Neural cell (in vitro differentiated cells): ENCODE measurements around the gene PHIP. TPM values are rescaled to one million over a fixed set of nuclear protein-coding genes. Genes with fewer than 3 reads are reported as not detected.

ENCODE experiments used
- H2AFZ ChIP-seq: fragments of 200-600, 300-800 bp; sonication (generic), shearing (Covaris generic); 2 replicates; pipeline ENCODE4 v1.6.0; 2014; ENCODE audit warnings: low read depth, mild to moderate bottlenecking, antibody characterized with exemption, low read length, moderate library complexity
- H3F3A ChIP-seq: fragments of 200-600 bp; shearing (Covaris generic); 2 replicates; pipeline ENCODE4 v1.6.1; 2016; ENCODE audit warnings: mild to moderate bottlenecking, moderate library complexity, mixed read lengths, antibody characterized with exemption, low read length; ENCODE audit not compliant: insufficient read depth, poor library complexity, severe bottlenecking
- H3K27ac ChIP-seq: fragments of 200-600, 300-800 bp; sonication (generic), shearing (Covaris generic); 2 replicates; pipeline ENCODE4 v1.5.1; 2014; ENCODE audit warnings: mild to moderate bottlenecking, low read length, moderate library complexity
- H3K27me3 ChIP-seq: fragments of 300-800, 200-600 bp; sonication (generic), shearing (Covaris generic); 2 replicates; pipeline ENCODE4 v1.6.0; 2014; ENCODE audit warnings: mild to moderate bottlenecking, low read depth, low read length, moderate library complexity; ENCODE audit not compliant: insufficient read depth
- H3K36me3 ChIP-seq: fragments of 300-800, 200-600 bp; sonication (generic), shearing (Covaris generic); 2 replicates; pipeline ENCODE4 v1.5.1; 2014; ENCODE audit warnings: mild to moderate bottlenecking, antibody characterized with exemption, low read length, moderate library complexity; ENCODE audit not compliant: insufficient read depth
- H3K4me2 ChIP-seq: fragments of 300-800, 200-600 bp; sonication (generic), shearing (Covaris generic); 2 replicates; pipeline ENCODE4 v1.6.0; 2014; ENCODE audit warnings: mild to moderate bottlenecking, low read length
- H3K4me3 ChIP-seq: fragments of 300-800, 200-600 bp; sonication (generic), shearing (Covaris generic); 2 replicates; pipeline ENCODE4 v1.5.1; 2014; ENCODE audit warnings: mild to moderate bottlenecking, low read length, moderate library complexity
- H3K79me2 ChIP-seq: fragments of 200-600 bp; shearing (Covaris generic); replicated peaks from 2 replicates; pipeline ENCODE4 v1.6.0; 2014; ENCODE audit warnings: mild to moderate bottlenecking, low read length, moderate library complexity; ENCODE audit not compliant: insufficient read depth
- H3K9ac ChIP-seq: fragments of 300-800, 200-600 bp; sonication (generic), shearing (Covaris generic); 2 replicates; pipeline ENCODE4 v1.6.1; 2016; ENCODE audit warnings: mild to moderate bottlenecking, low read length, mixed read lengths
- H3K9me2 ChIP-seq: fragments of 200-600 bp; shearing (Covaris generic); 2 replicates; pipeline ENCODE4 v1.6.1; 2016; ENCODE audit warnings: mild to moderate bottlenecking, low read length, mixed read lengths; ENCODE audit not compliant: insufficient read depth
- H3K9me3 ChIP-seq: fragments of 200-600, 300-800 bp; sonication (generic), shearing (Covaris generic); 2 replicates; pipeline ENCODE4 v1.6.1; 2016; ENCODE audit warnings: mild to moderate bottlenecking, mixed run types, low read length, moderate library complexity, mixed read lengths
- H4K20me1 ChIP-seq: fragments of 200-600 bp; shearing (Covaris generic); 2 replicates; pipeline ENCODE4 v1.6.1; 2016; ENCODE audit warnings: mild to moderate bottlenecking, mixed run types; ENCODE audit not compliant: insufficient read depth
- EP300 ChIP-seq: fragments of 450-650 bp; conservative IDR thresholded peaks from 2 replicates; pipeline ENCODE4 v1.6.1; 2014; ENCODE audit warnings: antibody characterized with exemption, mild to moderate bottlenecking, moderate library complexity; ENCODE audit not compliant: poor library complexity, severe bottlenecking
- EZH2 ChIP-seq: fragments of 200-600, 300-800 bp; shearing (Covaris generic), sonication (generic); IDR thresholded peaks from 2 replicates; pipeline ENCODE4 v1.6.1; 2014; ENCODE audit warnings: antibody characterized with exemption, low read length, borderline replicate concordance, mild to moderate bottlenecking; ENCODE audit not compliant: insufficient read depth, poor library complexity, severe bottlenecking
- MXI1 ChIP-seq: fragments of 450-650 bp; conservative IDR thresholded peaks from 2 replicates; pipeline ENCODE4 v1.6.1; 2014; ENCODE audit warnings: antibody characterized with exemption, mild to moderate bottlenecking; ENCODE audit not compliant: poor library complexity, severe bottlenecking
- POLR2AphosphoS5 ChIP-seq: IDR thresholded peaks from 2 replicates; pipeline ENCODE4 v1.6.1; 2012
- RAD21 ChIP-seq: fragments of 450-650 bp; conservative IDR thresholded peaks from 2 replicates; pipeline ENCODE4 v1.6.1; 2014; ENCODE audit warnings: antibody characterized with exemption, mild to moderate bottlenecking, moderate library complexity
- SMC3 ChIP-seq: fragments of 450-650 bp; conservative IDR thresholded peaks from 2 replicates; pipeline ENCODE4 v1.6.1; 2014; ENCODE audit warnings: antibody characterized with exemption, mild to moderate bottlenecking, moderate library complexity; ENCODE audit not compliant: poor library complexity
- TAF1 ChIP-seq: IDR thresholded peaks from 2 replicates; pipeline ENCODE4 v1.6.1; 2012; ENCODE audit warnings: low read depth
- polyA plus RNA-seq: library from polyadenylated mRNA; depleted of rRNA; stranded (reverse); fragments of >200 nt; gene quantifications from 2 replicates; pipeline ENCODE4 v1.2.3, GENCODE V29; 2014
- TF ChIP-seq, protein P1 (sequence below): IDR thresholded peaks from 2 replicates; pipeline ENCODE4 v1.6.1; 2012; ENCODE audit warnings: borderline replicate concordance
- TF ChIP-seq, protein P2 (sequence below): fragments of 450-650 bp; IDR thresholded peaks from 2 replicates; pipeline ENCODE4 v1.5.1; 2014; ENCODE audit warnings: antibody characterized with exemption, mild to moderate bottlenecking, moderate library complexity; ENCODE audit not compliant: poor library complexity, severe bottlenecking

PHIP gene
- polyA plus RNA-seq, 1 donor from 2014 or later, result 50.8 TPM

DNA sequence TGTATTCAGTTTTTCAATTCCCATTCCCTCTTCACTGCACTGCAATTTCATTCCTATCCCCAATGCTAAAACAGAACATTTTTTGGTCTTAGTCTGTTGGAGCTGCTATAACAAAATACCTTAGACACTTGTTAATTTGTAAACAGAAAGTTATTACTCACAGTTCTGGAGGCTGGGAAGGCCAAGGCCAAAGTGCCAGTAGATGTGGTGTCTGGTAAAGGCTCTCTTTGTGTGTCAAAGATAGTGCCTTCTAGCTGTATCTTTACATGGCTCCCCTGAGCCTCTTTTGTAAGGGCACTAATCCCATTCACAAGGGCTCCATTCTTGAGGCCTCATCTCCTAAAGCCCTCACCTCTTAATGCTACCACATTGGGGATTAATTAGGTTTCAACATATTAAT, 40.0 kb downstream of the PHIP start:
- H3K4me3 ChIP-seq, result no peak overlapping the region
- no peaks in the 10 kb centered on the region for H3K9me3 ChIP-seq
- no peaks in the 10 kb centered on the region for H3K9me2 ChIP-seq
- H3K79me2 ChIP-seq, result peaks cover 45% of the 10 kb centered on the region
- no peak overlapping the region for H3K9ac ChIP-seq
- no peaks in the 10 kb centered on the region for H3K27me3 ChIP-seq
- H3K4me2 ChIP-seq, result no peak overlapping the region
- H2AFZ ChIP-seq, result no peak overlapping the region
- no peaks in the 10 kb centered on the region for H3K36me3 ChIP-seq
- H3F3A ChIP-seq, result no peaks in the 10 kb centered on the region
- H3K27ac ChIP-seq, result no peak overlapping the region
- no peak for TF ChIP-seq RAD21
- no peak for TF ChIP-seq EZH2
- TF ChIP-seq, protein P1, sequence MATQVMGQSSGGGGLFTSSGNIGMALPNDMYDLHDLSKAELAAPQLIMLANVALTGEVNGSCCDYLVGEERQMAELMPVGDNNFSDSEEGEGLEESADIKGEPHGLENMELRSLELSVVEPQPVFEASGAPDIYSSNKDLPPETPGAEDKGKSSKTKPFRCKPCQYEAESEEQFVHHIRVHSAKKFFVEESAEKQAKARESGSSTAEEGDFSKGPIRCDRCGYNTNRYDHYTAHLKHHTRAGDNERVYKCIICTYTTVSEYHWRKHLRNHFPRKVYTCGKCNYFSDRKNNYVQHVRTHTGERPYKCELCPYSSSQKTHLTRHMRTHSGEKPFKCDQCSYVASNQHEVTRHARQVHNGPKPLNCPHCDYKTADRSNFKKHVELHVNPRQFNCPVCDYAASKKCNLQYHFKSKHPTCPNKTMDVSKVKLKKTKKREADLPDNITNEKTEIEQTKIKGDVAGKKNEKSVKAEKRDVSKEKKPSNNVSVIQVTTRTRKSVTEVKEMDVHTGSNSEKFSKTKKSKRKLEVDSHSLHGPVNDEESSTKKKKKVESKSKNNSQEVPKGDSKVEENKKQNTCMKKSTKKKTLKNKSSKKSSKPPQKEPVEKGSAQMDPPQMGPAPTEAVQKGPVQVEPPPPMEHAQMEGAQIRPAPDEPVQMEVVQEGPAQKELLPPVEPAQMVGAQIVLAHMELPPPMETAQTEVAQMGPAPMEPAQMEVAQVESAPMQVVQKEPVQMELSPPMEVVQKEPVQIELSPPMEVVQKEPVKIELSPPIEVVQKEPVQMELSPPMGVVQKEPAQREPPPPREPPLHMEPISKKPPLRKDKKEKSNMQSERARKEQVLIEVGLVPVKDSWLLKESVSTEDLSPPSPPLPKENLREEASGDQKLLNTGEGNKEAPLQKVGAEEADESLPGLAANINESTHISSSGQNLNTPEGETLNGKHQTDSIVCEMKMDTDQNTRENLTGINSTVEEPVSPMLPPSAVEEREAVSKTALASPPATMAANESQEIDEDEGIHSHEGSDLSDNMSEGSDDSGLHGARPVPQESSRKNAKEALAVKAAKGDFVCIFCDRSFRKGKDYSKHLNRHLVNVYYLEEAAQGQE, result no peak
- TF ChIP-seq, protein P2, sequence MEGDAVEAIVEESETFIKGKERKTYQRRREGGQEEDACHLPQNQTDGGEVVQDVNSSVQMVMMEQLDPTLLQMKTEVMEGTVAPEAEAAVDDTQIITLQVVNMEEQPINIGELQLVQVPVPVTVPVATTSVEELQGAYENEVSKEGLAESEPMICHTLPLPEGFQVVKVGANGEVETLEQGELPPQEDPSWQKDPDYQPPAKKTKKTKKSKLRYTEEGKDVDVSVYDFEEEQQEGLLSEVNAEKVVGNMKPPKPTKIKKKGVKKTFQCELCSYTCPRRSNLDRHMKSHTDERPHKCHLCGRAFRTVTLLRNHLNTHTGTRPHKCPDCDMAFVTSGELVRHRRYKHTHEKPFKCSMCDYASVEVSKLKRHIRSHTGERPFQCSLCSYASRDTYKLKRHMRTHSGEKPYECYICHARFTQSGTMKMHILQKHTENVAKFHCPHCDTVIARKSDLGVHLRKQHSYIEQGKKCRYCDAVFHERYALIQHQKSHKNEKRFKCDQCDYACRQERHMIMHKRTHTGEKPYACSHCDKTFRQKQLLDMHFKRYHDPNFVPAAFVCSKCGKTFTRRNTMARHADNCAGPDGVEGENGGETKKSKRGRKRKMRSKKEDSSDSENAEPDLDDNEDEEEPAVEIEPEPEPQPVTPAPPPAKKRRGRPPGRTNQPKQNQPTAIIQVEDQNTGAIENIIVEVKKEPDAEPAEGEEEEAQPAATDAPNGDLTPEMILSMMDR, result no peak
- no peak for TF ChIP-seq EP300
- TF ChIP-seq POLR2AphosphoS5, result no peak
- TF ChIP-seq SMC3, result no peak
- TF ChIP-seq MXI1, result no peak
- no peak for TF ChIP-seq TAF1
- no peaks in the 10 kb centered on the region for H4K20me1 ChIP-seq

DNA sequence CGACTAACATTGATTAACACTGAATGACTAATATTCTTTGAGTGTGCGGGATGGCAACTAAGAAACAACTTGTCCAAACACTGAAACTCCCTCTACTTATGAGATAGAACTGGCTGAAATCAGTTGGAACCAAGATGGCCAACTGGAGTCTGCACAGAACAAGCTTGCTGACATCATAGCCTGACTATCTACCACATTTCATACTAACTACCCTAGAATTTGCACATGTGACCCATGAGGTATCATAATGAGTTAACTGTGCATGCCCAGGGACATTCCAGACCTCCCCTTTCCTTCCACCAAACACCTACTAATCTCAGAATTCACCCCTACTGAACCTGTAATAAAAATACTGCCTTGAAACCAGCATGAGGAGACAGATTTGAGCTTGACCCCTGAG, 43.2 kb downstream of the PHIP start:
- Histone ChIP-seq H3K4me2 (no peak overlapping the region), H3K36me3 (peaks cover 6% of the 10 kb centered on the region), H3K27ac (no peak overlapping the region), H3K9ac (no peak overlapping the region), H3K79me2 (peaks cover 55% of the 10 kb centered on the region), H3K9me3 (no peaks in the 10 kb centered on the region), H3K4me3 (no peak overlapping the region), H4K20me1 (no peaks in the 10 kb centered on the region), H2AFZ (no peak overlapping the region), H3K9me2 (no peaks in the 10 kb centered on the region), H3F3A (no peaks in the 10 kb centered on the region), H3K27me3 (no peaks in the 10 kb centered on the region)
- TF ChIP-seq, protein P1, result no peak
- no peak for TF ChIP-seq MXI1
- TF ChIP-seq EZH2, result no peak
- no peak for TF ChIP-seq RAD21
- TF ChIP-seq POLR2AphosphoS5, result no peak
- no peak for TF ChIP-seq SMC3
- no peak for TF ChIP-seq TAF1
- TF ChIP-seq, protein P2, result no peak
- no peak for TF ChIP-seq EP300
